Measurements from ENCODE around the gene F2RL3. TPM values are rescaled to one million over a fixed set of nuclear protein-coding genes. Genes with fewer than 3 reads are reported as not detected.

Gene F2RL3
- total and polyA plus RNA-seq, 3 donors from 2014 or later, result 4.4 to 6.9 (median 4.6) TPM

DNA sequence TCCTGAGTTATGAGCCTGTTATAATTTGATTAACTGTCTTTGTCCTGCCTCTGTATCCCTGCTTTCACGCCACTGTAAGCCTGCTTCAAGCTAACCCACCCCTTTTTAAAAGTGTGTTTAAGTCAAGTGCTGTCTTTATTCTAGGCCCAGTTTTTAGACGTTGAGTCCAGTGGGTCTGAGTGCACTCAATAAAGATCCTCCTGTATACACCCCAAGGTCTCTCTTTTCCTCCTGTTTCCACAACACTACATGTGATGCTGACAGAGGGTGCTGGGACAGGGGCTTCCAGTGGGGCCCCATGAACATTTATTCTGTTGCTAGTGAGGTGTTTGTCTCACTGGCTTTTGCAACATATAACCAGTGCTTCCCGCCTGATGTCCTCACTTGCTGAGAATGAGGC is 6.7 kb upstream of the F2RL3 start:
- peak overlapping the region; percentile 31 to 74 for H3K27ac ChIP-seq
- H3K36me3 ChIP-seq (ENCODE audit: low read depth, missing control alignments), result no peaks in the 10 kb centered on the region
- no peak for DNase-seq
- TF ChIP-seq, protein P1, sequence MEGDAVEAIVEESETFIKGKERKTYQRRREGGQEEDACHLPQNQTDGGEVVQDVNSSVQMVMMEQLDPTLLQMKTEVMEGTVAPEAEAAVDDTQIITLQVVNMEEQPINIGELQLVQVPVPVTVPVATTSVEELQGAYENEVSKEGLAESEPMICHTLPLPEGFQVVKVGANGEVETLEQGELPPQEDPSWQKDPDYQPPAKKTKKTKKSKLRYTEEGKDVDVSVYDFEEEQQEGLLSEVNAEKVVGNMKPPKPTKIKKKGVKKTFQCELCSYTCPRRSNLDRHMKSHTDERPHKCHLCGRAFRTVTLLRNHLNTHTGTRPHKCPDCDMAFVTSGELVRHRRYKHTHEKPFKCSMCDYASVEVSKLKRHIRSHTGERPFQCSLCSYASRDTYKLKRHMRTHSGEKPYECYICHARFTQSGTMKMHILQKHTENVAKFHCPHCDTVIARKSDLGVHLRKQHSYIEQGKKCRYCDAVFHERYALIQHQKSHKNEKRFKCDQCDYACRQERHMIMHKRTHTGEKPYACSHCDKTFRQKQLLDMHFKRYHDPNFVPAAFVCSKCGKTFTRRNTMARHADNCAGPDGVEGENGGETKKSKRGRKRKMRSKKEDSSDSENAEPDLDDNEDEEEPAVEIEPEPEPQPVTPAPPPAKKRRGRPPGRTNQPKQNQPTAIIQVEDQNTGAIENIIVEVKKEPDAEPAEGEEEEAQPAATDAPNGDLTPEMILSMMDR (IDR thresholded peaks at IDR 0.05), result no peak
- no peak for TF ChIP-seq POLR2A (IDR thresholded peaks at IDR 0.05)
- H3K4me1 ChIP-seq, result peaks cover 18% of the 10 kb centered on the region
- 80 to 87% methylated on average over 3 of the region's 3 CpGs for WGBS, 2 donors
- no peak overlapping the region for H3K4me3 ChIP-seq
- intact Hi-C loops (cut with DNase I; ENCODE audit: low total_unique reads), result no loop called here
- no peaks in the 10 kb centered on the region for H3K9me3 ChIP-seq
- no peaks in the 10 kb centered on the region for H3K27me3 ChIP-seq

DNA sequence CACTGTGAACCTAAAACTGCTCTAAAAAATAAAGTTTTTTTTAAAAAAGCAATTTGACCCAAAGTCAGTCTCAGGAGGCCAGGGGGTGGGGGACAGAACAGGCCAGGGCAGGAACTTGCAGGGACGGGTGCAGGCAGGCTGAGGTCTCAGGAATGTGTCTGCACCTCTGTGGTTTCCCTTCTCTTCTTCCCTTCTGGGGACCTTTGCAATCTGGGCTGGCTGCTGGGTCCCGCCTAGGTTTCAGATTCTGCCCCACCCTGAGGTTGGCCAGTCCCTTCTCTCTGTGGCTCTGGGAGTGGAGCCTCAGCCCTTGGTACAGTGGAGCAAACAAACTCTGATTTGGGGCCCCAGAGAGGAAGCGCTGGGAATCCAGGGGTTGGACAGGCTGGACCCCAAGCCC is 5.3 kb upstream of the F2RL3 start:
- no peaks in the 10 kb centered on the region for H3K27me3 ChIP-seq
- no peaks in the 10 kb centered on the region for H3K36me3 ChIP-seq (ENCODE audit: low read depth, missing control alignments)
- no peaks in the 10 kb centered on the region for H3K9me3 ChIP-seq
- no peak for DNase-seq
- TF ChIP-seq, protein P1 (IDR thresholded peaks at IDR 0.05), result no peak
- TF ChIP-seq POLR2A (IDR thresholded peaks at IDR 0.05), result no peak
- 33 to 80% methylated on average over 1 to 3 of the region's 3 CpGs for WGBS, 2 donors
- H3K4me1 ChIP-seq, result peaks cover 27% of the 10 kb centered on the region
- H3K27ac ChIP-seq, result no peak overlapping the region
- intact Hi-C loops (cut with DNase I; ENCODE audit: low total_unique reads), result no loop called here
- H3K4me3 ChIP-seq, result no peak overlapping the region

DNA sequence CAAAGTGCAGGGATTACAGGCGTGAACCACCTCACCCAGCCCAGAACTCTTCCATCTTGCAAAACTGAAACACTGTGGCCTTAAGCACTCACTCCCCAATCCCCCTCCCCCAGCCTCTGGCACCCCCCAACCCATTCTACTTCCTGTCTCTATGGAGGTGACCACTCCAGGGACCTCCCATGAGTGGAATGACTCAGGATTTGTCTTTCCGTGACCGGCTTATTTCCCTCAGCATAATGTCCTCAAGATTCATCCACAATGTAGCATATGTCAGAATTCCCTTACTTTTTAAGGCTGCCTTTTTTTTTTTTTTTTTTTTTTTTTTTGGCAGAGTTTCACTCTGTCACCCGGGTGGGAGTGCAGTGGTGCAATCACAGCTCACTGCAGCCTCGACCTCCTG is 3.6 kb upstream of the F2RL3 start:
- WGBS, 2 donors, result 45 to 53% methylated on average over 5 of the region's 5 CpGs

DNA sequence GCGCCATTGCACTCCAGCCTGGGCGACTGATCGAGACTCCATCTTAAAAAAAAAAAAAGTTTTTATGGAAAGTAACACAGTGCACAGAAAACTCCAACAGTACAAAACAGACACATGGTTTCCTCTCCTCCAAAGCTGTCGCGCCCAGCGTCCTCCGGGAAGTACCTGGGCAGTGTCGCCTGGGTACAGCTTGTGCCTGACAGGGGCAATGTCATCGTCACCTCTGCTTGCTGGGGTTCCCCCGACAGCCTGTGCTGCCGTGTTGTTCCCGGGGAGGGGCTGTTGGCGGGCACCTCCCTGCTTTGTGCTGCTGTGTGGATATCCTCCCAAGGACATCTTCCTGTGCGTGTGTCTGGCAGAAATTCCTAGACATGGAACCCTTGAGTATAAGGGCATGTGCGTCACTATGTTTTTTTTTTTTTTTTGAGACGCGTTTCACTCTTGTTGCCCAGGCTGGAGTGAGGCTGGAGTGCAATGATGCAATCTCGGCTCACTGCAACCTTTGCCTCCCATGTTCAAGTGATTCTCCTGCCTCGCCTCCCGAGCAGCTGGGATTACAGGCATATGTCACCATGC is 2.4 kb upstream of the F2RL3 start:
- Histone ChIP-seq H3K36me3 (ENCODE audit: low read depth, missing control alignments) (no peaks in the 10 kb centered on the region), H3K4me3 (no peak overlapping the region), H3K9me3 (no peaks in the 10 kb centered on the region), H3K27ac (peak overlapping the region; percentile 50 to 84), H3K4me1 (peaks cover 26% of the 10 kb centered on the region), H3K27me3 (no peaks in the 10 kb centered on the region)
- 23 to 59% methylated on average over 20 of the region's 20 CpGs for WGBS, 2 donors
- no peak for TF ChIP-seq POLR2A (IDR thresholded peaks at IDR 0.05)
- TF ChIP-seq, protein P1 (IDR thresholded peaks at IDR 0.05), result no peak
- peak; percentile 90 for DNase-seq
- intact Hi-C loops (cut with DNase I; ENCODE audit: low total_unique reads), result no loop called here

More for the DNA sequence above, 3.6 kb upstream of the F2RL3 start:
- no peak for TF ChIP-seq POLR2A (IDR thresholded peaks at IDR 0.05)
- TF ChIP-seq, protein P1 (IDR thresholded peaks at IDR 0.05), result no peak
- Histone ChIP-seq H3K27me3 (no peaks in the 10 kb centered on the region), H3K27ac (no peak overlapping the region), H3K36me3 (ENCODE audit: low read depth, missing control alignments) (no peaks in the 10 kb centered on the region), H3K4me3 (no peak overlapping the region), H3K9me3 (no peaks in the 10 kb centered on the region), H3K4me1 (peaks cover 32% of the 10 kb centered on the region)
- DNase-seq, result no peak
- intact Hi-C loops (cut with DNase I; ENCODE audit: low total_unique reads), result no loop called here
